Measurements from ENCODE around the gene GDF10. TPM values are rescaled to one million over a fixed set of nuclear protein-coding genes. Genes with fewer than 3 reads are reported as not detected.

The GDF10 gene
- total RNA-seq, 1 donor = under 0.01 TPM

DNA sequence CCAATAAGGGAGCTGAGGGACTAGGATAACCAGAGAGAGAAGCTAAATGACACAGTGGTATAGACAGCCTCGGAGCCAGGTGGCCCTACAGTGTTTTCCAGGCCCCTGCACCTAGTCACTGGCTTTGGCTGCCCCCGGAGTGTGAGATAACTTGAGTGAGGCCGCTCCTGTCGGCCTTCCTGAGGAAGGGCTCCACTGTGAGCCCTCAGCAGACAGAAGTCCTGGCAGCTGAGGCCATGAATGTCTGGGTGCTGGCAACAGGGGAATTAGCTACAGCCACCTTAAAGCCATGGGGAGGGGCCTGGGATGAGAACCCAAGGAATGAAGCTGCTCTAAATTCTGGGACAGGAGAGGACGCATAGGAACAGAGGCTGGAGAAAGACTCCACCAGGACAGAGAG is 4.6 kb upstream of the GDF10 start:
- H3K4me2 ChIP-seq (ENCODE audit: insufficient read depth, low read length) = no peak overlapping the region
- H3K4me1 ChIP-seq (ENCODE audit: insufficient read depth, low read length) = no peaks in the 10 kb centered on the region
- peaks cover 49% of the 10 kb centered on the region for H3K27me3 ChIP-seq (ENCODE audit: insufficient read depth, low read length)
- TF ChIP-seq, protein P1, sequence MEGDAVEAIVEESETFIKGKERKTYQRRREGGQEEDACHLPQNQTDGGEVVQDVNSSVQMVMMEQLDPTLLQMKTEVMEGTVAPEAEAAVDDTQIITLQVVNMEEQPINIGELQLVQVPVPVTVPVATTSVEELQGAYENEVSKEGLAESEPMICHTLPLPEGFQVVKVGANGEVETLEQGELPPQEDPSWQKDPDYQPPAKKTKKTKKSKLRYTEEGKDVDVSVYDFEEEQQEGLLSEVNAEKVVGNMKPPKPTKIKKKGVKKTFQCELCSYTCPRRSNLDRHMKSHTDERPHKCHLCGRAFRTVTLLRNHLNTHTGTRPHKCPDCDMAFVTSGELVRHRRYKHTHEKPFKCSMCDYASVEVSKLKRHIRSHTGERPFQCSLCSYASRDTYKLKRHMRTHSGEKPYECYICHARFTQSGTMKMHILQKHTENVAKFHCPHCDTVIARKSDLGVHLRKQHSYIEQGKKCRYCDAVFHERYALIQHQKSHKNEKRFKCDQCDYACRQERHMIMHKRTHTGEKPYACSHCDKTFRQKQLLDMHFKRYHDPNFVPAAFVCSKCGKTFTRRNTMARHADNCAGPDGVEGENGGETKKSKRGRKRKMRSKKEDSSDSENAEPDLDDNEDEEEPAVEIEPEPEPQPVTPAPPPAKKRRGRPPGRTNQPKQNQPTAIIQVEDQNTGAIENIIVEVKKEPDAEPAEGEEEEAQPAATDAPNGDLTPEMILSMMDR (IDR thresholded peaks at IDR 0.05; ENCODE audit: extremely low read depth, low read depth, low read length) = no peak
- H3K9me3 ChIP-seq (ENCODE audit: low read depth, low read length) = no peaks in the 10 kb centered on the region
- no peak for DNase-seq (ENCODE audit: insufficient read length, low spot score, missing footprints)
- H3K79me2 ChIP-seq (ENCODE audit: insufficient read depth, low read length) = no peaks in the 10 kb centered on the region
- H3K27ac ChIP-seq (ENCODE audit: low read depth, low read length) = no peak overlapping the region
- H4K20me1 ChIP-seq (ENCODE audit: insufficient read depth, low read length) = no peaks in the 10 kb centered on the region
- no peaks in the 10 kb centered on the region for H3K36me3 ChIP-seq (ENCODE audit: insufficient read depth, low read length)
- no peak overlapping the region for H3K4me3 ChIP-seq (ENCODE audit: insufficient read depth, low read length)
- no peak overlapping the region for H2AFZ ChIP-seq (ENCODE audit: low read length)

DNA sequence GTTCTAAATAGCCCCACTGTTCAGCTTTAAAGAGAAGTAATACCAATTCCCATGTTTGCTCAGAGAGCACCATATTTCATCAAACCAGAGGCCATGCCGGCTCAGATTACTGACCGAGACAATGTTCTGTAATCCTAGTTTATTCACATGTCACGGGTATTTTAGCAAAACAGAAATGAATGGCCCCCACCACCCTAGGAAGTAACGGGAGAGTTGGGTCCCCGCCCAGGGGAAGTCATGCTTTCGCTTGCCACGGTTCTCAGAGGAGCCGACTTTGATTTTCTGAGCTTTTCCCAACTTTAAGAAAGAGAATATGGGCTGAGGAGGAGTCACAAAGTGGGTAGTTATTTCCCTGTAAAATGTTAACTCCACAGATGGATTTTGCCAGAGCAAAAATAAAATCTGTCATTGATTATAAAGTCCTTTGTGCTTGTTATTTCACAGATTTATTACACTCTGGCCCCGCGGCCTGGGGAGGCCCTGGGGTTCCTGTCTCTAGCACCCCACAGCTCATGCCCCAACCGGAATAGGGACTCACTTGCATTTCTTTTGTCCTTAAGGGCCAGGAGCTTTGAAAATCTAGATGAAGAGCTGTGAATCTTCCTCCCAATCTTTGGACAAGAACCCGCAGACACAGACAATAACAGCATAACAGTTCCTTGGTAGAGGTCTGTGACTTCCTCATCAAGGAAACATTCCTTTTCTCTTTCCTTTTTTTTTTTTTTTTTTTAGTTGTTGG is 3.7 kb upstream of the GDF10 start:
- DNase-seq (ENCODE audit: insufficient read length, low spot score, missing footprints) = peak; percentile 81
- no peak overlapping the region for H3K4me2 ChIP-seq (ENCODE audit: insufficient read depth, low read length)
- no peaks in the 10 kb centered on the region for H3K9me3 ChIP-seq (ENCODE audit: low read depth, low read length)
- no peaks in the 10 kb centered on the region for H3K36me3 ChIP-seq (ENCODE audit: insufficient read depth, low read length)
- TF ChIP-seq, protein P1 (IDR thresholded peaks at IDR 0.05; ENCODE audit: extremely low read depth, low read depth, low read length) = no peak
- H3K4me1 ChIP-seq (ENCODE audit: insufficient read depth, low read length) = no peaks in the 10 kb centered on the region
- H3K4me3 ChIP-seq (ENCODE audit: insufficient read depth, low read length) = no peak overlapping the region
- no peak overlapping the region for H2AFZ ChIP-seq (ENCODE audit: low read length)
- H3K27me3 ChIP-seq (ENCODE audit: insufficient read depth, low read length) = peaks cover 58% of the 10 kb centered on the region
- peaks cover 4% of the 10 kb centered on the region for H4K20me1 ChIP-seq (ENCODE audit: insufficient read depth, low read length)
- no peaks in the 10 kb centered on the region for H3K79me2 ChIP-seq (ENCODE audit: insufficient read depth, low read length)
- no peak overlapping the region for H3K27ac ChIP-seq (ENCODE audit: low read depth, low read length)

DNA sequence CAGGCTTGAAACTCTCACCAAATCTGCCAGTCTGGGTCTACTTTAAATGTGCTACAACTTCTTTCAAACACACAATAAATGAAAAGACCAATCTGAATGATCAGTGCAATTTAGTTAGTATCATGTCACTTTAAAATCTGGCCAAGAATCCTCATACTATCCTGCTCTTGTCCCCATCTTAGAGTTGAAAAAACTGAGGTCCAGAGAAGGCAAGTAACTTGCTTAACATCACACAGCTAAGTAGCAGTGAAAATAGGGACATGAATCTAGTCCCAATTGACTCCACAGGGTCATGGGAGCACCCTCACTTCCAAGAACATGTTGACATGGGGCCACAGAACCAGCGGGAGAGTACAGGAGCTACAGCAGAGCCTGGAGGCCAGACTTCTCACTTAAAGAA is 3.1 kb upstream of the GDF10 start:
- no peak overlapping the region for H3K27ac ChIP-seq (ENCODE audit: low read depth, low read length)
- no peaks in the 10 kb centered on the region for H3K79me2 ChIP-seq (ENCODE audit: insufficient read depth, low read length)
- no peaks in the 10 kb centered on the region for H3K4me1 ChIP-seq (ENCODE audit: insufficient read depth, low read length)
- H4K20me1 ChIP-seq (ENCODE audit: insufficient read depth, low read length) = peaks cover 4% of the 10 kb centered on the region
- no peak overlapping the region for H3K4me3 ChIP-seq (ENCODE audit: insufficient read depth, low read length)
- TF ChIP-seq, protein P1 (IDR thresholded peaks at IDR 0.05; ENCODE audit: extremely low read depth, low read depth, low read length) = no peak
- no peak overlapping the region for H2AFZ ChIP-seq (ENCODE audit: low read length)
- H3K36me3 ChIP-seq (ENCODE audit: insufficient read depth, low read length) = no peaks in the 10 kb centered on the region
- H3K27me3 ChIP-seq (ENCODE audit: insufficient read depth, low read length) = peaks cover 64% of the 10 kb centered on the region
- H3K9me3 ChIP-seq (ENCODE audit: low read depth, low read length) = no peaks in the 10 kb centered on the region
- no peak overlapping the region for H3K4me2 ChIP-seq (ENCODE audit: insufficient read depth, low read length)
- no peak for DNase-seq (ENCODE audit: insufficient read length, low spot score, missing footprints)

- DNase-seq (ENCODE audit: insufficient read length, low spot score, missing footprints) = no peak
- TF ChIP-seq, protein P1 (IDR thresholded peaks at IDR 0.05; ENCODE audit: extremely low read depth, low read depth, low read length) = no peak
- Histone ChIP-seq H3K27me3 (ENCODE audit: insufficient read depth, low read length) (peaks cover 74% of the 10 kb centered on the region), H3K79me2 (ENCODE audit: insufficient read depth, low read length) (no peaks in the 10 kb centered on the region), H3K27ac (ENCODE audit: low read depth, low read length) (no peak overlapping the region), H3K4me2 (ENCODE audit: insufficient read depth, low read length) (no peak overlapping the region), H3K4me3 (ENCODE audit: insufficient read depth, low read length) (no peak overlapping the region), H2AFZ (ENCODE audit: low read length) (no peak overlapping the region), H4K20me1 (ENCODE audit: insufficient read depth, low read length) (peaks cover 4% of the 10 kb centered on the region), H3K36me3 (ENCODE audit: insufficient read depth, low read length) (no peaks in the 10 kb centered on the region), H3K9me3 (ENCODE audit: low read depth, low read length) (no peaks in the 10 kb centered on the region), H3K4me1 (ENCODE audit: insufficient read depth, low read length) (no peaks in the 10 kb centered on the region)
These were observed 2.0 kb upstream of the GDF10 start for GRCh38 chr10:47297866-47298540.
